ENCODE results near the gene TTLL11. TPM values are rescaled to one million over a fixed set of nuclear protein-coding genes. Genes with fewer than 3 reads are reported as not detected.

TTLL11 gene
- total and polyA plus RNA-seq, 2 of the 8 experiments (the other 6 are each of a cell fraction or from before 2014, with no cell fraction given): 0.56 to 0.80 TPM

DNA sequence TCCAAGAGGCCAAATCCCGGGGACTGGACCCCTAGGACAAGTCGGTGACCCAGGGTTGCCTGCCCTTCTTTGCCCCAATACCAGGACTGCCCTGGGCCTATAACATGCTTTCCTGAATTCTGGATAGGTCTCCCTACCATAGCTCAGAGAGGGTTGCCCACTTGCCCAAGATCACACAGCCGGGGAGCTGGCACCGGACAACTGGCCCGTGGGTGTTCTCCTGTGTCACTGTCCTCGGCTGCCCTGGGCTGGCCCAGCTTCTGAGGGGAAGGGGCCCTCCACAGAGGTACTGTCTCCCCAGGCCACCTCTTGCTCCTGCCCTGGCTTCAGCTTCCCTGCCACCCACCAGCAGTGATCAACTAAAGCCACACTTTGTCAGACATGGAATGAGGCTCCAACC, 28.8 kb upstream of the TTLL11 start (continued):
- TF ChIP-seq, protein P1, sequence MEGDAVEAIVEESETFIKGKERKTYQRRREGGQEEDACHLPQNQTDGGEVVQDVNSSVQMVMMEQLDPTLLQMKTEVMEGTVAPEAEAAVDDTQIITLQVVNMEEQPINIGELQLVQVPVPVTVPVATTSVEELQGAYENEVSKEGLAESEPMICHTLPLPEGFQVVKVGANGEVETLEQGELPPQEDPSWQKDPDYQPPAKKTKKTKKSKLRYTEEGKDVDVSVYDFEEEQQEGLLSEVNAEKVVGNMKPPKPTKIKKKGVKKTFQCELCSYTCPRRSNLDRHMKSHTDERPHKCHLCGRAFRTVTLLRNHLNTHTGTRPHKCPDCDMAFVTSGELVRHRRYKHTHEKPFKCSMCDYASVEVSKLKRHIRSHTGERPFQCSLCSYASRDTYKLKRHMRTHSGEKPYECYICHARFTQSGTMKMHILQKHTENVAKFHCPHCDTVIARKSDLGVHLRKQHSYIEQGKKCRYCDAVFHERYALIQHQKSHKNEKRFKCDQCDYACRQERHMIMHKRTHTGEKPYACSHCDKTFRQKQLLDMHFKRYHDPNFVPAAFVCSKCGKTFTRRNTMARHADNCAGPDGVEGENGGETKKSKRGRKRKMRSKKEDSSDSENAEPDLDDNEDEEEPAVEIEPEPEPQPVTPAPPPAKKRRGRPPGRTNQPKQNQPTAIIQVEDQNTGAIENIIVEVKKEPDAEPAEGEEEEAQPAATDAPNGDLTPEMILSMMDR (IDR thresholded peaks at IDR 0.05; ENCODE audit: control extremely low read depth in 1 of 3, insufficient read depth in 1 of 3, low read depth in 1 of 3, low read length in 3 of 3): no peak

Data from H1 (cell line).